GM18505 (cell line): ENCODE results near the gene DNAJB8.

ENCODE experiments used
- ATAC-seq: cut with Tn5 transposase; IDR thresholded peaks from one replicate; pipeline ENCODE4 v1.9.1; 2021; ENCODE audit not compliant: unreplicated experiment
- POLR2A ChIP-seq: IDR thresholded peaks from 4 replicates; pipeline ENCODE4 v1.6.1; 2011; ENCODE audit warnings: borderline replicate concordance; ENCODE audit not compliant: insufficient read depth, insufficient read length; ENCODE audit errors: extremely low read depth

DNAJB8 gene

DNA sequence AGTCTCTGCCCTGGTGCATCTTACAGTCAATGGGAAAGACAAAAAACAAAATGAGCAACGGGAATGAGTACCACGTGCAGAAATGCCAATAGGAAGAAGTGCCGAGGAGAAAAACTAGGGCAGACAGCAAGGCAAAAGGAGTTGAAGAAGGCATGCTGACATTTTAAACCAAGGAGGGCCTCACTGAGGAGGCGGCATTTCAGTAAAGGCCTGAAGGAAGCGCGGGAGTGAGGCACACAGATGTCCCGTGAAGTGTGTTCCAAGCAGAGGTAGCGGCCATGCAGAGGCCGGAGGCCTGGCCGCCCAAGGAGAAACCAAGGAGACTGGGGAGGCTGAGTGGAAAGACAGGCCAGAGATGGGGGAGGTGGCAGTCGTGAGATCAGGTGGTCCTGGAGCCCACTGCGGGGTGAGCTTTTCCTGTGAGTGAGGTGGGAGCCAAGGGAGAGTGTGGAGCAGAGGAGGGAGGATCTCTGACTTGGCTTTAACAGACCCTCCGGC lies 34.8 kb downstream of the DNAJB8 start:
- no peak for ATAC-seq
- no peak for TF ChIP-seq POLR2A

DNA sequence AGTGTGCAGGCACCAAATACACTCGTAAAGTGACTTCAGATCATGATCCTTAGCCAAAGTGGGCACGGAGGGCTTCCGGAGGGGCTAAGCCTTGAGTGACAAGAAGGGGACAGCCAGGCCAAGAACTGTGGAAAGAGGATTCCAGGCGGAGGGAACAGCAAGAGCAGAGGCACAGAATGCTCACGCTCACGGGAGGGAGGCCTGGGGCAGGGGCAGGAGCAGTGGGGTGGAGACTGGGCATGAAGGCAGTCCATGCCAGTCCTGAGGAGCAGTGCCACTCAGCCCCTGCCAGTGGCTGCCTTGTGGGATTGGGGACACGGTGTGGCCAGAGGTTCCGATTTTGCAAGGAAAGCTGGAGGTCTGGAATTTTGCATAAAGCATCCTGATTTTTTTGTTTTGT lies 36.0 kb downstream of the DNAJB8 start:
- no peak for TF ChIP-seq POLR2A
- ATAC-seq = no peak

DNA sequence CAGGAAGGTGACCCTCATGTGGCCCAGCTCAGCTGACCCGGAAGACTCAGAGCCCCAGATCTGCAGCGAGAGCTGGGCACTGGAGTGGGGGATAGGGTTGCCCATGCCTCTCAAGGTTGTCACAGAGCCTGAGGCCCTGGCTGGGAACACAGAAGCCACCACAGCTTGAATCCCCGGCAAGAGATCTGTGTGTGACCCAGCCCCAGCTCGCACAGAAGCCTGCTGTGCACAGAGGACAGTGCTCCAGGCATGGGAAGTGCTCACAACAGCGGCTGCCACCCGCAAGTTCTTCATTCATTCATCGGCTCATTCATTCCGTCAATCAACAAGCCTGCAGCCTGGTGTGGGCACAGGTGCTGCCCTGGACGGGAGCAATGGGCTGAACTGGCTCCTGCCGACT lies 36.4 kb downstream of the DNAJB8 start:
- ATAC-seq = no peak
- TF ChIP-seq POLR2A = no peak

DNA sequence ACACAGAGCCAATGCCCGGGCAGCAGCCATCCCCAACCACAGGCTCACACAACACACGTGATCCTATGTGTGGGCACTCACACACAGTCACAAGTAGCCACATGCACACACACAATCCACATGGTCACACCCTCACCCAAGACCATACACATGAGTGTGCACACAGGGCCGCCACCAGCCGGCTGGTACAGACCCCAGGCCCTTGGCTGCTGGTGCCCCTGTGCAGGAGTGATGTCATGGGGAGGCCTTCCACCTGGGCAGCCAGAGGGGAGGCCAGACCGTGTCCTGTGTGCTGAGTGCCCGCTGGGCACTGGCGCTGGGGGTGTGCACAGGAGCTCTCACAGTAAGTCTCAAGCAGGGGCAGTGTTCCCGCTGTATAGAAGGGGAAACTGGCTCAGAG lies 36.9 kb downstream of the DNAJB8 start:
- ATAC-seq = no peak
- TF ChIP-seq POLR2A = no peak

DNA sequence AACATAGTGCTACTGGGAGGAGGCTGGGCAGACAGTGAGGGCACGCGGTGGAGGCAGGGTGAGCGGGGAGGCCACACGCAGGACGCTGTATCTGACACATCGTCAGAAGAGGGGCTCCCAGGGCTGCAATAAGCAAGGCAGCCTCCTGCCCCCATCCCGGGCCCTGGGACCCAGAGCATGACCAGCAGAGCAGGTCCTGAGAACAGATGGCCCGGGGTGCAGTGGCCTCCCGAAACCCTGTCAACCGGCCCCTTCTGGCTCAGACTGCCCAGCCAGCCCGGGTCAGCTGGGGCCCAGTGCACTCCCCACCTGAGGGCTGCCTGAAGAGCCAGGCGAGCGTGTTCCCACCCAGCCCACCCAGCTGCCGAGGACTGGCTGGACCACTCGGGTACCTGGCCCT lies 37.4 kb downstream of the DNAJB8 start:
- no peak for ATAC-seq
- no peak for TF ChIP-seq POLR2A

DNA sequence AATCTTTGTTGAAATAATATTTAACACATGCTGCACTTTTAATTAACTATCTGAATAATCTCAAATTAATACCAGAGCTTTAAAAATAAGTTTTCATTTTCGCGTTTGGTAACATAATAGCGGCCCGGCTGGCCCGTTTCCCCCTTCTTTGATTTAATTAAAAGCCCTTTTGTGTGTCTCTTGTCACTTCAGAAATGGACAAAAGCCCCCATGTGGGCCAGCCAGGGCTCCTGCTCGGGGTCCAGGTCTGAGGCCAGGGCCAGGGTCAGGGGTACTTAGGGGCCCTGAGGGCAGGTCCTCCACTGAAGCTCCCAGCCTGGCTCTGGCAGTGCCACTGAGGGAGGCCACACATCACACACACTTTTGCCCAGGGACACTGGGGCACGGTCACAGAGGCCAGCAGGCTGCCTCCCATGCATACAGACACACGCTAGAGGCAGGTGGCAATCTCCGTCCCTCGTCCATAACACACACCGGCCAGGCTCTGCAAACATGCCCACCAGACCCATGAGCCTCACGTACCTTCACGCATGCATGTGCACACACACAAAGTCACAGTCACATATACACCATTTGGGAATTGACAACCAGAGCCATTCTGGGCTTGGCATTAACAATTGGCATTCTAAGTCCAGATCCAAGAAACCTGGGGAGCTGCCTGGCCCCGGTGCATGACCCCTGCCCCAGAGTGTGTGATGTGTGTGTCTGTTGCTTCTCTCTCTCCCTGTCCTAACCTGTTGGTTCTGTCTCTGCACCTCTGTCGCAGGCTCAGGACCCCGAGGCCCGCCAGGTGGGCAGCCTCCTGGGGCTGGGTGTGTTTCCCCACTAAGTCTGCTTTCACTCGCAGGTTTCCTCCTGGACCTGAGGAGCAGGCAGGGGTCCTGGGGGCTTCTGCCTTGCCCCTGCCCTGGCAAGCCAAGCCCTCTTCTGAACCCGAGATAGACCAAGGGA lies 38.5 kb downstream of the DNAJB8 start:
- no peak for TF ChIP-seq POLR2A
- ATAC-seq = no peak

DNA sequence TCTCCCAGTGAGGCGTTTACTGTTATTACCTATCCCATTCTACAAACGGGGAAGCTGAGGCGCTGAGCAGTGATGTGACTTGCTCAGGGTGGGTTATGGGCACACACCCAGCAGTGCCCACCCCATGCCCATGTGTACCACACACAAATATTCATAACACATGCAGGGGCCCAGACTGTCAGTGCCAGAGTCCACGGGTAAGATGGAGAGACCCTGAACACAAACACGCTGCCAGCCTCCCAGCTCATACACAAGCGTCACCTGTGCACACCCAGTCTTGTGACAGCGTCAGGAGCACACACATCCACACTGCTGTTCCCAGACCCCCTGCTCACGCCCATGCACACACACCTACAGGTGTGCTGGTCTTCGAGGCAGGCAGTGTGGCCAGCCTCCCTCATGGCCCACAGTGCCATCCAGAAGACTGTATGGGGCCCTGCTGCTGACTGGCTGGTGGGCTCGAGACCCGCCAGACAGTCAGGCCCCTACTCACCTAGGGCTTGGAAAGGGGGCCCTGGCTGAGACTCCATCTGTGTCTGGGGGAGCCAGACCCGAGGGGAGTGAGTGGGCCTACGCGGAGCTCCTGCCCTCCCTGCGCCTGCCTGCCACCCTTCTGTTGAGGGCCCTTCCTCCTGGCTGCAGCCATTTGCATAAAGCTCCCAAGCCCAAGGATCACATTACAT lies 39.4 kb downstream of the DNAJB8 start:
- ATAC-seq = no peak
- no peak for TF ChIP-seq POLR2A

DNA sequence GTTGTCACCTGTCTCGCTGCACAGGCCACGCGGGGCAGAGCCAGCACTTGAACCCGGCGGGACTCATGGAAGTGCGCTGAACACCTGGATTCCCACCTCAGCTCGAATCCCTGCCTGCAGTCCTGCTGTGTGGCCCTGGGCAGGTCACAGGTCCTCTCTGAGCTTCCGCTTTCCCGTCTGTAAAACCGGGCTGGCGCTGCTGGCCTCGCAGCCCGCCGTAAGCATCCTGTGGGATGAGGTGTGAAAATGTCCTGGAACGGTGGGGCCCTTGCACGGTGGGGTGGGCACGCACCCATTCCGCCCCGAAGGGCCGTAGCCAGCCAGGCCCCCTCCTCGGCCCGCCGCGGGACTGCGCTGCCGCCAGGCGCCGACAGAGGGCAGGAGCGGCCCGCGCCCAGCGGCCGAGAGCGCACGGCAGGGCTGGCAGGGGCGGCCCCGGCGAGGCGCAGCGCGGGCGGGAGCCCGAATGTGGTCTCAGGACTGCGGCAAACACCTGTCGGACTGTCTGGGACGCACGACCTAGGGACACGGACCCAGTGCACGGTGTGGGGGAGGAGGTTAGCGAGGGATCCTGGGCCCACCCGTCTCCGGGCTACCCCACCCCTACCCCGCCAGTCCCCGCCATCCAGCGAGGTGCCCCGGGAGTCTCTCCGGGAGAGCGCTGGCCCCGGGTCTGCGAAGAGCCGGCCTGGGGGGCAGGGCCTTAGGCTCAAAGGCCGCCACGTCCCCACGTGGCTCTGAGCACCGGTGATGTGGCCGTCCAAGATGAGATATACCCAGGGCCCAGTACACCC lies 40.4 kb downstream of the DNAJB8 start:
- TF ChIP-seq POLR2A = no peak
- ATAC-seq = peak; percentile 77

DNA sequence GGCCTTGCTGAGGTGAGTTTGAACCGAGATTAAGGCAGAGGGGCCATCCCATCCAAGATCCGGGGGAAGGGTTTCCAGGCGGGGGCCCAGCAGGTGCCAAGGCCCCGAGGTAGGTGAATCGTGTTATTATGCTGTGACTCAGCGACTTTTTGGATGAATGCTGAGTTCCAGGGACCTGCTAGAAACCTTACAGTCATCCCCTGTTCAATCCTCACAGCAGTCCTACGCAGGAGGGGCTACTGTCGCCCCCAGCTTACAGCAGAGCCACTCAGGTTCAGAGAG lies 40.9 kb downstream of the DNAJB8 start:
- no peak for TF ChIP-seq POLR2A
- no peak for ATAC-seq

DNA sequence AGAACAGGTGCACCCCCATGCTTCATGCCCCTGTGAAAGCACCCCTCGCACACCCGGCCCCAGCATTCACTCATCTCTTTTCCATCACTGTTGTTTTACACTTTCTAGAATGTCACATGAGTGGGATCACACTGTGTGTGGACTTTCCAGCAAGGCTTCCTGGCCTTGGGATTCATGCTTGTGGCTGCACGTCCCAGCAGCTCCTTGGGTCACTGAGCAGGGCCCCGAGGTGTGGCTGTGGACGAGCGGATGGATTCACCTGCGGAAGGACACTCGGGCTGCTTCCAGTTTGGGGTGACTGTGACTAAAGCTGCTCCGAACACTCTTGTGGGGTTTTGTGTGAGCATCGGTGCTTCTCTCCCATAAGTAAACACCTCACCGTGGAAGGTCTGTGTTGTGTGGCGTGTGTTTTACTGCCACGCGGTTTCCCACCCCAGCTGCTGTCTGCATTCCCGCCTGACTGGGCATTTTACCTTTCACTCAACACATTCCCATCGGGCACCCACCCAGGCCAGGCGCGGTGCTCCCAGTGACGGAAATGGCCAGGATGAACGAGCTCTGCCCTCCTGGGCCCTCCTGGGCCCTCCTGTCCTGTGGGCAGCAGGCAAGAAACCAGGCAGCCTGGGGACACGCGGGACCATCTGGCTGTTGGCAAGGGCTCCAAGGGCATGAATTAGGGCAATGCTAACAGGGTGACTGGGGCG lies 41.4 kb downstream of the DNAJB8 start:
- no peak for ATAC-seq
- no peak for TF ChIP-seq POLR2A

DNA sequence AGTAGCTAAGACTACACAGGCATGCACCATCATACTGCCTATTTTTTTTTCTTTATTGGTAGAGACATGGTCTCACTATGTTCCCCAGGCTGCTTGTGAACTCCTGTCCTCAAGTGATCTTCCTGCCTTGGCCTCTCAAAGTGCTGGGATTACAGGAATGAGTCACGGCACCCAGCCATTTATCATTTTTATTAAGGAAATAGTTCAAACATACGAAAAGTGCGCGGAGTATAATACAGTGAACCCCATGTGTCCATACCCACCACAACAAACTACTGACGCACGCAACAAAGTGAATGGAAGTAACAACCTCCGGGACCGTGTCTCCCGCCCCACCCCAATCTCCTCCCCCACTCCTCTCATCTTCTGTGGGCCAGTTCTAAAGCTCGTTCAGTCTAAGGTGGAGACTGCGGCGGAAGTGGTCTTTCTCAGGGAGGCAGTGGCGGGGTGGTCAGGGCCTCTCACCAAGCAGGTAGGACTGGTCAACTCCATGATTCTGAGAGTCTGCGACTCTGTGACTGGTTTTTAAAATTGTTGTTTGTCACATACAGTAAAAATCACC lies 42.1 kb downstream of the DNAJB8 start:
- no peak for ATAC-seq
- TF ChIP-seq POLR2A = no peak

DNA sequence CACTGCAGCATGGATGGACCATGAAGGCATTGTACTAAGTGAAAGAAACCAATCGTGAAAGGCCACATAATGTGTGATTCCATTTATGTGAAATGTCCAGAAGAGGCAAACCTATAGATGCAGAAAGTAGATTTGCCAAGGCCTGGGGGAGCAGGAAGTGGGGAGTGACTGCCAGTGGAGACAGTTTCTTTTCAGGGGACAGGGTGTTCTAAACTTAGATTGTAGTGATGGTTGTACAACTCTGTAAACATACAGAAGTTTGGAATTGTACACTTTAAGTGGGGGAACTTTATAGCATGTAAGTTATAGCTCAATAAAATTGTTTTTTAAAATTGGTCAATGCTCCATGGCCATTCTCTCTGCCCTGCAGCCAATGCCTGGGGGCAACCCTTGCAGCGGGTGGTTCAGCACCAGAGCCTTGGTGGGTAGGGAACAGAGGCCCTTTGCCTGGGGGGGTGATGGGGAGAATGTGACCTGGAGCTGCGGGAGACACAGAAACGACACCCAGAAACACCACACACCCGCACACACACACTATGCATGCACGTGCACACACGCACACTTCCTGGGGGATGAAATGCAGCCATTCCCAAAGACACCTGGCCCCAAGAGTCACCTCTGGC lies 43.1 kb downstream of the DNAJB8 start:
- TF ChIP-seq POLR2A = no peak
- ATAC-seq = no peak
